MCF 10A (cell line): ENCODE measurements around the gene MAPK14. TPM values are rescaled to one million over a fixed set of nuclear protein-coding genes. Genes with fewer than 3 reads are reported as not detected.
A peak's percentile ranks its signal among the peaks of the same experiment; 100 is the strongest.

Source experiments
- BruUV-seq: library from RNA; stranded (reverse); fragments of 400-500 nt; replicated peaks from 2 replicates; lab custom pipeline; 2021; lab: Mats Ljungman, UMichigan
- CTCF ChIA-PET: fragments of 300-600 bp; sonication (Branson Sonifier 250); formaldehyde crosslinking; extraction: SDS; loops from one replicate; lab custom pipeline; 2021; ENCODE audit warnings: antibody characterized with exemption, inconsistent platforms; lab: Yijun Ruan, JAX
- POLR2A ChIA-PET: fragments of 300-600, 350-650 bp; sonication (Branson Sonifier 250); formaldehyde crosslinking; extraction: SDS; loops from one replicate; lab custom pipeline; 2020; ENCODE audit warnings: antibody characterized with exemption, inconsistent platforms; lab: Yijun Ruan, JAX
- DNase-seq: peaks from one replicate; pipeline ENCODE4 v3.0.0-alpha.2; 2018; ENCODE audit not compliant: unreplicated experiment
- H3K27ac Mint-ChIP-seq: one replicate; pipeline ENCODE4 v1.8.0; 2022; ENCODE audit warnings: mild to moderate bottlenecking, low read depth, mixed read lengths; ENCODE audit not compliant: unreplicated experiment
- H3K27me3 Mint-ChIP-seq: one replicate; pipeline ENCODE4 v1.8.0; 2022; ENCODE audit warnings: mixed read lengths; ENCODE audit not compliant: insufficient read depth, unreplicated experiment
- H3K36me3 Mint-ChIP-seq: one replicate; pipeline ENCODE4 v1.8.0; 2022; ENCODE audit warnings: mild to moderate bottlenecking, moderate library complexity, mixed read lengths; ENCODE audit not compliant: insufficient read depth, unreplicated experiment
- H3K4me1 Mint-ChIP-seq: one replicate; pipeline ENCODE4 v1.8.0; 2022; ENCODE audit warnings: mixed read lengths; ENCODE audit not compliant: insufficient read depth, unreplicated experiment
- H3K4me3 Mint-ChIP-seq: one replicate; pipeline ENCODE4 v1.8.0; 2022; ENCODE audit warnings: mild to moderate bottlenecking, moderate library complexity, mixed read lengths; ENCODE audit not compliant: unreplicated experiment
- H3K9me3 Mint-ChIP-seq: one replicate; pipeline ENCODE4 v1.8.0; 2022; ENCODE audit warnings: mixed read lengths; ENCODE audit not compliant: unreplicated experiment
- CTCF ChIP-seq: fragments of 200-600 bp; IDR thresholded peaks from one replicate; pipeline ENCODE4 v1.8.0; 2022; ENCODE audit warnings: antibody characterized with exemption, mild to moderate bottlenecking; ENCODE audit not compliant: unreplicated experiment
- intact Hi-C: fragments of 100-400 bp; cut with micrococcal nuclease; formaldehyde crosslinking; loops from 2 replicates; pipeline ENCODE4 v1.14.1; 2022
- total RNA-seq: library from RNA; stranded (reverse); gene quantifications from 2 replicates; pipeline ENCODE4 v1.2.3, GENCODE V29; 2022

The MAPK14 gene
- total RNA-seq, 1 experiment from 2014 or later = 42.9 TPM

- peaks cover 31% of the 10 kb centered on the region for H3K4me1 Mint-ChIP-seq
- POLR2A ChIA-PET = no interaction called here
- H3K27me3 Mint-ChIP-seq = no peaks in the 10 kb centered on the region
- intact Hi-C loops = no loop called here
- no peak overlapping the region for H3K27ac Mint-ChIP-seq
- no peak for DNase-seq
- no TSS peak for BruUV-seq
- no peaks in the 10 kb centered on the region for H3K9me3 Mint-ChIP-seq
- TF ChIP-seq CTCF = no peak
- CTCF ChIA-PET = no interaction called here
- no peak overlapping the region for H3K4me3 Mint-ChIP-seq
- H3K36me3 Mint-ChIP-seq = no peaks in the 10 kb centered on the region
These were observed 13.3 kb downstream of the MAPK14 start for GRCh38 chr6:36040958-36041357.

GRCh38 chr6:36042618-36043260 is 15.1 kb downstream of the MAPK14 start:
- Mint-ChIP-seq H3K27ac (no peak overlapping the region), H3K9me3 (no peaks in the 10 kb centered on the region), H3K4me1 (peaks cover 30% of the 10 kb centered on the region), H3K27me3 (no peaks in the 10 kb centered on the region), H3K36me3 (no peaks in the 10 kb centered on the region), H3K4me3 (no peak overlapping the region)
- ChIA-PET CTCF (interaction anchor here (1.2 to 1.3 kb wide), 4 partner anchors 14 to 103 kb away, joined by 4 to 9 read pairs (median 5); partner anchors contain the start of gene MAPK14), POLR2A (interaction anchor here (1.2 to 8.2 kb wide), 4 partner anchors 10 to 125 kb away, joined by 3 to 77 read pairs (median 4); partner anchors contain the start of gene MAPK14)
- intact Hi-C loops = no loop called here
- no peak for TF ChIP-seq CTCF
- DNase-seq = no peak
- no TSS peak for BruUV-seq

- intact Hi-C loops = no loop called here
- Mint-ChIP-seq H3K36me3 (peaks cover 12% of the 10 kb centered on the region), H3K27me3 (no peaks in the 10 kb centered on the region), H3K27ac (no peak overlapping the region), H3K4me1 (peaks cover under 1% of the 10 kb centered on the region), H3K4me3 (no peak overlapping the region), H3K9me3 (no peaks in the 10 kb centered on the region)
- ChIA-PET CTCF (interaction anchor here (0.6 to 0.9 kb wide), 3 partner anchors 30 to 45 kb away, joined by 3 read pairs; no protein-coding TSS in a partner anchor), POLR2A (interaction anchor here (1.0 to 8.2 kb wide), 2 partner anchors 14 to 21 kb away, joined by 5 to 77 read pairs; partner anchors contain the start of gene MAPK14)
- no TSS peak for BruUV-seq
- no peak for DNase-seq
- no peak for TF ChIP-seq CTCF
These were observed 22.0 kb downstream of the MAPK14 start for GRCh38 chr6:36049582-36049981.

- Mint-ChIP-seq H3K4me1 (no peaks in the 10 kb centered on the region), H3K9me3 (no peaks in the 10 kb centered on the region), H3K27ac (no peak overlapping the region), H3K27me3 (no peaks in the 10 kb centered on the region), H3K4me3 (no peak overlapping the region), H3K36me3 (peaks cover 20% of the 10 kb centered on the region)
- TF ChIP-seq CTCF = no peak
- POLR2A ChIA-PET = no interaction called here
- peak; percentile 4 for DNase-seq
- CTCF ChIA-PET = no interaction called here
- BruUV-seq = no TSS peak
- intact Hi-C loops = no loop called here
These were observed 22.7 kb downstream of the MAPK14 start for GRCh38 chr6:36050305-36050704.
